SK-N-SH (cell line): Measurements from ENCODE around the gene PHKG2. TPM values are rescaled to one million over a fixed set of nuclear protein-coding genes. Genes with fewer than 3 reads are reported as not detected.

Experiments used
- CTCF ChIA-PET: fragments of 300-600, 350-600 bp; formaldehyde crosslinking; extraction: SDS; loops from one replicate; lab custom pipeline; 2021; lab: Yijun Ruan, JAX
- POLR2A ChIA-PET: fragments of 350-600 bp; sonication (Branson Sonifier 250); formaldehyde crosslinking; extraction: SDS; loops from one replicate; lab custom pipeline; 2020; ENCODE audit warnings: antibody characterized with exemption, inconsistent platforms; lab: Yijun Ruan, JAX
- DNase-seq: peaks from one replicate; pipeline ENCODE4 v3.0.0; 2012
- H2AFZ ChIP-seq: fragments of 200-600 bp; sonication (generic); 2 replicates; pipeline ENCODE4 v1.8.1; 2016; ENCODE audit warnings: antibody characterized with exemption, mild to moderate bottlenecking, low read depth
- H3F3A ChIP-seq: fragments of 200-600 bp; sonication (generic); replicated peaks from 2 replicates; pipeline ENCODE3; 2016; ENCODE audit warnings: antibody characterized with exemption, mild to moderate bottlenecking; ENCODE audit not compliant: insufficient read depth
- H3K27ac ChIP-seq, 2 experiments: fragments of 200-500 bp in 1 of 2; fragments of 200-600 bp in 1 of 2; sonication (Bioruptor generic) in 1 of 2; sonication (generic), shearing (Covaris generic) in 1 of 2; 2 replicates each; pipeline versions ENCODE4 v1.5.1 to v1.6.1; 2014 to 2016; ENCODE audit warnings: low read depth in 2 of 2, inconsistent platforms in 1 of 2, low read length in 1 of 2, mild to moderate bottlenecking in 1 of 2, mixed read lengths in 1 of 2
- H3K27me3 ChIP-seq: fragments of 200-600 bp; sonication (generic), shearing (Covaris generic); 2 replicates; pipeline ENCODE4 v1.6.1; 2016; ENCODE audit warnings: mixed run types; ENCODE audit not compliant: insufficient read depth
- H3K36me3 ChIP-seq, 2 experiments: fragments of 200-500 bp in 1 of 2; fragments of 200-600 bp in 1 of 2; sonication (Bioruptor generic) in 1 of 2; sonication (generic) in 1 of 2; replicated peaks in 1 of 2; 2 replicates each; pipeline versions ENCODE3 to v1.5.1; 2014 to 2016; ENCODE audit warnings: low read length in 1 of 2, mild to moderate bottlenecking in 1 of 2; ENCODE audit not compliant: insufficient read depth in 2 of 2, control insufficient read depth in 1 of 2
- H3K4me1 ChIP-seq, 2 experiments: fragments of 200-500 bp in 1 of 2; fragments of 200-600 bp in 1 of 2; sonication (Bioruptor generic) in 1 of 2; sonication (generic), shearing (Covaris generic) in 1 of 2; 2 replicates each; pipeline versions ENCODE4 v1.5.1 to v1.6.1; 2014 to 2016; ENCODE audit warnings: low read depth in 1 of 2, low read length in 1 of 2, mixed run types in 1 of 2; ENCODE audit not compliant: insufficient read depth in 2 of 2, control insufficient read depth in 1 of 2
- H3K4me2 ChIP-seq: fragments of 200-600 bp; sonication (generic), shearing (Covaris generic); 2 replicates; pipeline ENCODE4 v1.6.1; 2017; ENCODE audit warnings: mixed run types
- H3K4me3 ChIP-seq, 2 experiments: fragments of 200-500 bp in 1 of 2; fragments of 200-600 bp in 1 of 2; sonication (Bioruptor generic) in 1 of 2; sonication (generic), shearing (Covaris generic) in 1 of 2; 2 replicates each; pipeline versions ENCODE4 v1.5.1 to v1.8.1; 2014 to 2016; ENCODE audit warnings: low read depth in 2 of 2, inconsistent platforms in 1 of 2, low read length in 1 of 2, mild to moderate bottlenecking in 1 of 2, mixed read lengths in 1 of 2, moderate library complexity in 1 of 2
- H3K79me2 ChIP-seq: fragments of 200-600 bp; sonication (generic); 2 replicates; pipeline ENCODE4 v1.8.1; 2017; ENCODE audit warnings: mild to moderate bottlenecking; ENCODE audit not compliant: insufficient read depth
- H3K9ac ChIP-seq: fragments of 200-600 bp; sonication (generic); 2 replicates; pipeline ENCODE4 v1.6.1; 2017; ENCODE audit warnings: mixed run types
- H3K9me2 ChIP-seq: fragments of 200-600 bp; sonication (generic); 2 replicates; pipeline ENCODE4 v1.6.1; 2017; ENCODE audit warnings: mixed run types
- H3K9me3 ChIP-seq: fragments of 200-600 bp; sonication (generic); 2 replicates; pipeline ENCODE4 v1.6.1; 2017; ENCODE audit warnings: mixed run types, mild to moderate bottlenecking, moderate library complexity
- H4K20me1 ChIP-seq: fragments of 200-600 bp; sonication (generic); 2 replicates; pipeline ENCODE4 v1.6.1; 2017; ENCODE audit warnings: mild to moderate bottlenecking, mixed run types; ENCODE audit not compliant: insufficient read depth
- CTCF ChIP-seq: fragments of 200-600 bp; sonication (generic); IDR thresholded peaks from 2 replicates; pipeline ENCODE4 v1.6.1; 2017; ENCODE audit warnings: antibody characterized with exemption, mild to moderate bottlenecking, moderate library complexity
- ELF1 ChIP-seq: IDR thresholded peaks from 2 replicates; pipeline ENCODE4 v1.4.0; 2012
- EZH2phosphoT487 ChIP-seq: fragments of 200-600 bp; sonication (generic); IDR thresholded peaks from 2 replicates; pipeline ENCODE4 v1.6.1; 2017; ENCODE audit warnings: low read depth, mixed run types, mild to moderate bottlenecking, antibody characterized with exemption, moderate library complexity, borderline replicate concordance
- FOXJ3 ChIP-seq: sonication (generic); formaldehyde crosslinking; IDR thresholded peaks from 2 replicates; pipeline ENCODE4 v1.5.1; 2020; ENCODE audit warnings: mild to moderate bottlenecking, missing genetic modification reagents
- IRF3 ChIP-seq: fragments of 150-350 bp; IDR thresholded peaks from 2 replicates; pipeline ENCODE4 v1.6.1; 2016; ENCODE audit warnings: mild to moderate bottlenecking, low read depth, low read length
- MAX ChIP-seq: IDR thresholded peaks from 2 replicates; pipeline ENCODE4 v1.4.0; 2012; ENCODE audit warnings: low read depth
- NFIC ChIP-seq: IDR thresholded peaks from 2 replicates; pipeline ENCODE4 v1.4.0; 2012; ENCODE audit warnings: borderline replicate concordance
- NRF1 ChIP-seq: IDR thresholded peaks from 2 replicates; pipeline ENCODE4 v1.6.1; 2012; ENCODE audit warnings: low read depth, mild to moderate bottlenecking, low read length
- RAD21 ChIP-seq: IDR thresholded peaks from 2 replicates; pipeline ENCODE4 v1.6.1; 2012; ENCODE audit warnings: mild to moderate bottlenecking, low read length
- RCOR1 ChIP-seq: fragments of 150-350 bp; IDR thresholded peaks from 2 replicates; pipeline ENCODE4 v1.6.1; 2017; ENCODE audit warnings: antibody characterized with exemption, low read length
- SIN3A ChIP-seq: IDR thresholded peaks from 2 replicates; pipeline ENCODE4 v1.6.1; 2012; ENCODE audit warnings: low read depth, mild to moderate bottlenecking, low read length, moderate library complexity, borderline replicate concordance
- TAF1 ChIP-seq: IDR thresholded peaks from 2 replicates; pipeline ENCODE4 v1.6.1; 2012; ENCODE audit warnings: low read depth, mild to moderate bottlenecking, low read length, moderate library complexity, borderline replicate concordance
- USF1 ChIP-seq: IDR thresholded peaks from 2 replicates; pipeline ENCODE4 v1.4.0; 2012; ENCODE audit warnings: low read depth, borderline replicate concordance
- WGBS: methylation state at CpG from one replicate; pipeline ENCODE4 v1.1.6; 2017; ENCODE audit warnings: low lambda C conversion rate; 5-methylcytosine and 5-hydroxymethylcytosine counted together
- polyA plus RNA-seq, 3 experiments: library from polyadenylated mRNA; depleted of rRNA; stranded (reverse); fragments of >200 nt; gene quantifications; 2 replicates each; pipeline ENCODE4 v1.2.3, GENCODE V29; 2012

Gene PHKG2
- polyA plus RNA-seq, 1 of the 3 experiments (the other 2 are of a cell fraction): 45.8 TPM

- no peaks in the 10 kb centered on the region for H4K20me1 ChIP-seq
- no peak overlapping the region for H3K4me2 ChIP-seq
- H3K4me3 ChIP-seq: no peak overlapping the region
- H3K36me3 ChIP-seq: peaks cover 8 to 52% of the 10 kb centered on the region in 2 experiments
- H2AFZ ChIP-seq: no peak overlapping the region
- H3K9me2 ChIP-seq: no peaks in the 10 kb centered on the region
- no peak overlapping the region for H3K27ac ChIP-seq
- DNase-seq: no peak
- no peaks in the 10 kb centered on the region for H3K27me3 ChIP-seq
- ChIA-PET POLR2A (no interaction called here), CTCF (no interaction called here)
- WGBS: 87% methylated on average over 16 of the region's 20 CpGs
- peaks cover 7 to 11% of the 10 kb centered on the region in 2 experiments; a peak in 3 of 4 replicates for H3K4me1 ChIP-seq
- peaks cover under 1% of the 10 kb centered on the region for H3F3A ChIP-seq
- no peak overlapping the region for H3K9ac ChIP-seq
- no peaks in the 10 kb centered on the region for H3K9me3 ChIP-seq
- H3K79me2 ChIP-seq: peaks cover 12% of the 10 kb centered on the region; the same call in 1 of the 2 replicates
- no peak for TF ChIP-seq NFIC
- no peak for TF ChIP-seq CTCF
- TF ChIP-seq FOXJ3 (CRISPR knock-in tag): no peak
- no peak for TF ChIP-seq USF1
- no peak for TF ChIP-seq SIN3A
- no peak for TF ChIP-seq ELF1
- TF ChIP-seq NRF1: no peak
- no peak for TF ChIP-seq IRF3
- TF ChIP-seq RAD21: no peak
- no peak for TF ChIP-seq MAX
- TF ChIP-seq RCOR1: no peak
- no peak for TF ChIP-seq EZH2phosphoT487
- no peak for TF ChIP-seq TAF1
Measured at GRCh38 chr16:30755955-30756780, 7.9 kb downstream of the PHKG2 start.
